GM18505 (cell line): ENCODE data around the gene DLX4.

Experiments used
- ATAC-seq: cut with Tn5 transposase; IDR thresholded peaks from one replicate; pipeline ENCODE4 v1.9.1; 2021; ENCODE audit not compliant: unreplicated experiment
- POLR2A ChIP-seq: IDR thresholded peaks from 4 replicates; pipeline ENCODE4 v1.6.1; 2011; ENCODE audit warnings: borderline replicate concordance; ENCODE audit not compliant: insufficient read depth, insufficient read length; ENCODE audit errors: extremely low read depth

The DLX4 gene

GRCh38 chr17:49984283-49984682 lies 15.3 kb downstream of the DLX4 start:
- no peak for TF ChIP-seq POLR2A
- ATAC-seq, result no peak

DNA sequence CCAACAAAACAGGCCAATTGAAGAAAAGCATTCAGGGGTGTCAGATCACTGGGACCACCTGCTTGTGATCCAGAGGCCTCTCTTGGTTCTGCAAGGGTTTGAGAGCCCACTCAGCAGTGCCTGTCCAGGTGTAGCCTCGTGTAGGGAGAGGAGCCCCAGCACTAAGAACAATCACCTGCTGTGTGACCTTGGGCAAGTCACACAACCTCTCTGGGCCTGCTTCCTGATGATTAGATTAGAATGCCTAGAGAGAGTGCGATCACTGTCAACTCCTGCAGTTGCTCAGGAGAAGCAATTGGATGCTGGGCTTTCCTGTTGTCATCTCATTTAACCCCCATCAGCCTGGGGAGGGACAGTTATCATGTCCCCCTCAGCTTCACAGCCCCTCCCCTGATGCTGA lies 15.8 kb downstream of the DLX4 start:
- no peak for ATAC-seq
- TF ChIP-seq POLR2A, result no peak

GRCh38 chr17:49985310-49985990 lies 16.5 kb downstream of the DLX4 start:
- no peak for TF ChIP-seq POLR2A
- ATAC-seq, result no peak

- no peak for TF ChIP-seq POLR2A
- ATAC-seq, result no peak
These were observed 17.7 kb downstream of the DLX4 start for GRCh38 chr17:49986396-49987289.

- no peak for TF ChIP-seq POLR2A
- ATAC-seq, result no peak
These were observed 18.2 kb downstream of the DLX4 start for GRCh38 chr17:49987290-49987585.

DNA sequence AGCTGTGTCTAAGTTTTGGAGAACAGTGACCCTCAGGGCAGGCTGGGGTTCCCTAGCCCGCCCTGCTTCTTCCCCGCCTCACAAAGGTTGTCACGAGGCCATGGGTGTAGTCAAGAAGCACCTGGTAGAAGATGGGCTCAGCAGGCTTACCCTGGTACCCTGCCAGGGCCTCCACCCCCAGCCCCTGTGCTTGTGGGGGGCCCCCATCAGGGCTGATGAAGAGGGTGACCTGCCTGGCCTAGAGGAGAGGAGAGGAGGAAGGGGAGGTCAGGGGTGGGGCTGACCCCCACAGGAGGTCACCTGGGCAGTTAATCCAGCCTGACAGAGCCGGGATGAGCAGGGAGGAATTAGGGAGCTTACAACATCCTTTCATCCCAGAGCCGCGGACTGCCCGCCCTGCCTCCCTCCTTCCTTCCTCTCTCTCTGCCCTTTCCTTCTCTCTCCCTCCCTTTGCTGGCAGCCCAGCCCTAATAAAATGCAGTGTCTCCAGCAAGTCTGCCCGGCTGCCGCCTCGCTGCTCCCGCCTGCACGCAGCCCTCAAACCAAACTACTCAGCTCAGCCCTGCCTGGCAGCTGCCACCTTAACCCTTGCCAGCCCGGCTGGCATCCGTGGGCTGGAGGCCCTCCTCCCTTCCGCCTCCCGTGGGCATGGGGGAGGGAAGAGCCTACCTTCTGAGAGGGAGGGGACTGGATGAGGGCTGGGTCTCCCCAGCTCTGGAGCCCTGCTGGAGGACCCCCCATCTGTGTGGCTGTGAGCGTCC lies 18.9 kb downstream of the DLX4 start:
- TF ChIP-seq POLR2A, result no peak
- no peak for ATAC-seq

DNA sequence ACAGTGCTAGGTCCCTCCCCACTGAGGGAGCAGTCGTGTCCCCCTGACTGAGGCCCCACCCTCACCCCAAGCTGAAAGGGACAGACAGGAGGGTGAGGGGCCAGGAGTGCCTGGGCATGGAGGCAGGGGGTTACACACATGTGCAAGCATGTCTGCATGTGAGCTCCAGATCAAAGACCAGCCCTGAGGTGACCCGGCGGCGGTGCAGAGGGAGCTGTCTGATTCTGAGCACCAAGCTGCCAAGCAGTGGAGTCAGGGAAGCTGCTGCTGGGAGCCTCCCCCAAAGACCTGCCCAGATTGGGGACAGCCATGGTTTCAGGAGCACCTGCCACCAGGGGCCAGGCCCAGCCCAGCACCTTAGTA lies 20.5 kb downstream of the DLX4 start:
- no peak for ATAC-seq
- TF ChIP-seq POLR2A, result no peak

GRCh38 chr17:49990331-49990730 lies 21.3 kb downstream of the DLX4 start:
- TF ChIP-seq POLR2A, result no peak
- ATAC-seq, result no peak

DNA sequence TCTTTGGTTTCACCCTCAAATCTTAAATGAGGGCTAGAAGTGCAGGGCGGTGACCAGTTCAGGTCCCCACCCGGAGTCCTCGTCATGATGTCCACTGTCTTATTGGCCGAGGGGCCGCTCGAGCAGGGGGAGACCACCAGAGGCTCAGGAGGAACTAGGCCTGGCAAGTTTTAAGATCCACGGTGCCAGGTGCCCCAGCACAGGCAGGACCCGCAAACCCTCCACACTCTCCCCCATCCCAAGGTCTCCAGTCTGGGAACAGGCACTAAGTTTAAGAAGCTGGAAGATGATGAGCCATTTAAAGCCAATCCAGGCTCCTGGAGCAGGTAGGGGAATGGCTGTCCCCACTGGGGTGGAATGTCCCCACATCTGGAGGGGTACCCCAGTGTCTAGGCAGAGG lies 21.9 kb downstream of the DLX4 start:
- ATAC-seq, result no peak
- no peak for TF ChIP-seq POLR2A

GRCh38 chr17:49991409-49991808 lies 22.4 kb downstream of the DLX4 start:
- no peak for TF ChIP-seq POLR2A

DNA sequence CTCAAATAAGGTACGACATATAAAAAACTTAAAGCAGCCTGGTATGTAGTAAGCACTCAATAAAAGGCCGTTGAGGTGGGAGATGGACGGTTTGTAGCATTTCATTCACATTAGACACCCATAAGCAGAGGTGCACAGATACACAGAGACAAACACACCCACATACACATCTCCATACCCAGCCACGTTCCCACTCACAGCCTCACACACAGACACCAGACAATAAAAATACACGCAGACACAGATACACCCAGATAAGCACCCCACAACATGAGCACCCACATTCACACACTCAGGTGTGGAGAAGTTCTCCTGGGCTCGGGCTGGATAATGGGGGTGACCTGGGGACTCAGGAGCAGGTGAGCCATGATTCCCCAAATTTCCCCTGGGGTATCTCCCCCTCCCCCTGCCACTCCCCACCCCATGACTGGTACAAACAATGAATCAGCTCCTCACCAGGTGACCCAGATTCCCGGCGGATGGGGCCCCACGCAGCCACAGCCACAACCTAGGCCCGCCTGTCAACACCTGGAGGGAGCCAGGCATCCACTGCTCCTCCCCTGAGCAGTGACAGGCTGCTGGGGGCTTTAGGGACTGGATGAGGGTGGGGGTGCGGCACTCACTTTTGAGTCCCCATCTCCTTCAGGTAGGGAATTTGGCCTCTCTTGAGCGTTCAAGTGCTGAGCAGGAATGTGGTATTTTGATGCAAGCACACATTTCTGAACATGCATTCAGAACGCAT lies 23.4 kb downstream of the DLX4 start:
- no peak for ATAC-seq
- TF ChIP-seq POLR2A, result no peak

More at GRCh38 chr17:49991409-49991808, 22.4 kb downstream of the DLX4 start:
- no peak for ATAC-seq

GRCh38 chr17:49992933-49993422 lies 24.0 kb downstream of the DLX4 start:
- no peak for TF ChIP-seq POLR2A
- no peak for ATAC-seq
